SH-SY5Y (cell line): ENCODE measurements around the gene IMMP2L.
A peak's percentile ranks its signal among the peaks of the same experiment; 100 is the strongest.

Source experiments
- GATA2 ChIP-seq: IDR thresholded peaks from 2 replicates; pipeline ENCODE4 v1.6.1; 2011; ENCODE audit warnings: mild to moderate bottlenecking, low read depth, low read length
- GATA3 ChIP-seq: IDR thresholded peaks from 2 replicates; pipeline ENCODE4 v1.6.1; 2011; ENCODE audit warnings: low read depth, mild to moderate bottlenecking, low read length, moderate library complexity

IMMP2L gene

GRCh38 chr7:111264981-111265380, 297.3 kb downstream of the IMMP2L start:
- TF ChIP-seq GATA3, result no peak
- TF ChIP-seq GATA2, result no peak

GRCh38 chr7:111264111-111264868, 298.0 kb downstream of the IMMP2L start:
- TF ChIP-seq GATA3, result peak; percentile 20; the same call in 1 of the 2 replicates
- TF ChIP-seq GATA2, result peak; percentile 66

GRCh38 chr7:111262293-111263116, 299.8 kb downstream of the IMMP2L start:
- 0 out of 2 replicates have a peak, but pooled peaks have one; percentile 13 for TF ChIP-seq GATA2
- no peak for TF ChIP-seq GATA3

GRCh38 chr7:111261496-111261895, 300.8 kb downstream of the IMMP2L start:
- TF ChIP-seq GATA2 (no peak), GATA3 (no peak)

DNA sequence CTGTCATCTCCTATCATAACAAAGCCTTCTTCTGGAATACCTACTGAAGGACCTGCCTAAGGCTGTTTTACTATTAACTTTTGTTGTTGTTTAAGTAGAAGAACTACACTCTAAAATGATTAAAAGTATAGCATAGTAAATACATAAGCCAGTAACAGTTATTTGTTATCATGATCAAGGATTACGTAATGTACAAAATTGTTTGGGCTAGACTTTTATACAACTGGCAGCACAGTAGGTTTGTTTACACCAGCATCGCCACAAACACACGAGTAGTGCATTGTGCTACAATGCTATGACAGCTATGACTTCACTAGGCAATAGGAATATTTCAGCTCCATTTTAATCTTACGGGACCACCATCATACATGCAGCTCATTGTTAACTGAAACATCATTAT, 302.3 kb downstream of the IMMP2L start:
- no peak for TF ChIP-seq GATA3
- TF ChIP-seq GATA2, result no peak

GRCh38 chr7:111256391-111256790, 305.9 kb downstream of the IMMP2L start:
- TF ChIP-seq GATA3 (no peak), GATA2 (no peak)

DNA sequence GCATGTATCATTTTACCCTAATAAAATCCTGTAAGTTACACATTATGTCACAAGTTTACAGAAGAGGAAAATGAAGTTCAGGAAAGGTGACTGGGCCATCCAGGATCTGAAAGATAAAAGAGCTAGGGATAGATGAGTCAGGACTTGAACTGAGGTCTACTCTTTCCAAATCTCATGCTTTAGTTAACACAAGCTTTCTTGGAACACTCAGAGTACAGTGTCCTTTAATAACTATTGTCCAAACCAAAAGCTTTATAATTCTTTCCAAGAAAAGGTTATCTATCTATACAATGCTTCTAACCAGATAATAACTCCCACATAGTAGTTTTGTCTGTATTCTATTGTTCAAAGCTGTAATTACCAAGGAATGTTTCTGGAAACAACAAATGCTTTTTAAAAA, 306.7 kb downstream of the IMMP2L start:
- TF ChIP-seq GATA3 (no peak), GATA2 (no peak)

- TF ChIP-seq GATA3 (no peak), GATA2 (no peak)
Measured at GRCh38 chr7:111242141-111242755, 320.0 kb downstream of the IMMP2L start.

GRCh38 chr7:111240371-111240770, 321.9 kb downstream of the IMMP2L start:
- TF ChIP-seq GATA3 (no peak), GATA2 (no peak)

DNA sequence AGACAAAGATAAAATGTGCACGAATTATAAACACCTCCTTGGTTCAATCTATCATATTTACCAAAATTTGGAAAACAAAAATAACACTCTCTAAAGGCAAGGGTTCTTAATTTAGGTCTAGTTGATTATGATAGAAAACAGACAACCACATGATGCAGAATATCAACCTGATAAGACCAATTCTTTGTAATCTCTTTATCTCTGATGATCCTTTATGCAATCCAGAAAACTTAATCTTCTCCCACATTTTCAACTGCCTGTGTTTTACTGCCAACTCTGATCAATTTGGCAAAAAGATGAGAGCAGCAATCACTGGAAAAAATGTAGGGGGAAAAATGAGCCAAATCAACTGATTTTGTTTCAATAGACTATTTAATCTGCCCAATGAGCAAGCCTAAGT, 322.9 kb downstream of the IMMP2L start:
- TF ChIP-seq GATA2 (peak; percentile 65; the same call in 1 of the 2 replicates), GATA3 (peak; percentile 94)

- no peak for TF ChIP-seq GATA2
- no peak for TF ChIP-seq GATA3
Measured at GRCh38 chr7:111238886-111239285, 323.4 kb downstream of the IMMP2L start.

DNA sequence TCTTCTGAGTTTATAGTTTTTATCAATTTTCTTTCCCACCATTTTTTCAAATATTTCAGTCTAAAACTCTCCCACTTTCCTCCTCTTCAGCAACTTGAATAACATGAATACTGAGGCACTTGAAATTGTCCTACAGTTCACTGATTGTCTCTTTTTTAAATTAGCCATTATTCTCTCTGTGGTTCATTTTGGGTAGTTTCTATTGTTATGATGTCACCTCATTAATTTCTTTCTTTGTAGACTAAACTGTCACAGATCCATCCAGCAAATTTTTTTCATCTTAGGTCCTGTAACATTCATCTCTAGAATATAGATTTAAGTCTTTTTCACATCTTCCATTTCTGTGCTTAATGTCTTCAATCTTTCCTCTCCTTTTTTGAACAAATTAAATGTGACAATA, 326.6 kb downstream of the IMMP2L start:
- TF ChIP-seq GATA2 (no peak), GATA3 (no peak)

GRCh38 chr7:111232249-111233084, 329.8 kb downstream of the IMMP2L start:
- TF ChIP-seq GATA3 (no peak), GATA2 (no peak)
